SK-N-SH (cell line): ENCODE results near the gene PPP1R18. TPM values are rescaled to one million over a fixed set of nuclear protein-coding genes. Genes with fewer than 3 reads are reported as not detected.
"Not testable (repeated sequence)": the region's sequence is repeated elsewhere in the genome, so short reads cannot be mapped to it uniquely, and the experiment has no call there.

Experiments used
- CTCF ChIA-PET: fragments of 300-600, 350-600 bp; formaldehyde crosslinking; extraction: SDS; loops from one replicate; lab custom pipeline; 2021; lab: Yijun Ruan, JAX
- POLR2A ChIA-PET: fragments of 350-600 bp; sonication (Branson Sonifier 250); formaldehyde crosslinking; extraction: SDS; loops from one replicate; lab custom pipeline; 2020; ENCODE audit warnings: antibody characterized with exemption, inconsistent platforms; lab: Yijun Ruan, JAX
- DNase-seq: peaks from one replicate; pipeline ENCODE4 v3.0.0; 2012
- H2AFZ ChIP-seq: fragments of 200-600 bp; sonication (generic); 2 replicates; pipeline ENCODE4 v1.8.1; 2016; ENCODE audit warnings: antibody characterized with exemption, mild to moderate bottlenecking, low read depth
- H3F3A ChIP-seq: fragments of 200-600 bp; sonication (generic); replicated peaks from 2 replicates; pipeline ENCODE3; 2016; ENCODE audit warnings: antibody characterized with exemption, mild to moderate bottlenecking; ENCODE audit not compliant: insufficient read depth
- H3K27ac ChIP-seq, 2 experiments: fragments of 200-500 bp in 1 of 2; fragments of 200-600 bp in 1 of 2; sonication (Bioruptor generic) in 1 of 2; sonication (generic), shearing (Covaris generic) in 1 of 2; 2 replicates each; pipeline versions ENCODE4 v1.5.1 to v1.6.1; 2014 to 2016; ENCODE audit warnings: low read depth in 2 of 2, inconsistent platforms in 1 of 2, low read length in 1 of 2, mild to moderate bottlenecking in 1 of 2, mixed read lengths in 1 of 2
- H3K27me3 ChIP-seq: fragments of 200-600 bp; sonication (generic), shearing (Covaris generic); 2 replicates; pipeline ENCODE4 v1.6.1; 2016; ENCODE audit warnings: mixed run types; ENCODE audit not compliant: insufficient read depth
- H3K36me3 ChIP-seq, 2 experiments: fragments of 200-500 bp in 1 of 2; fragments of 200-600 bp in 1 of 2; sonication (Bioruptor generic) in 1 of 2; sonication (generic) in 1 of 2; replicated peaks in 1 of 2; 2 replicates each; pipeline versions ENCODE3 to v1.5.1; 2014 to 2016; ENCODE audit warnings: low read length in 1 of 2, mild to moderate bottlenecking in 1 of 2; ENCODE audit not compliant: insufficient read depth in 2 of 2, control insufficient read depth in 1 of 2
- H3K4me1 ChIP-seq, 2 experiments: fragments of 200-500 bp in 1 of 2; fragments of 200-600 bp in 1 of 2; sonication (Bioruptor generic) in 1 of 2; sonication (generic), shearing (Covaris generic) in 1 of 2; 2 replicates each; pipeline versions ENCODE4 v1.5.1 to v1.6.1; 2014 to 2016; ENCODE audit warnings: low read depth in 1 of 2, low read length in 1 of 2, mixed run types in 1 of 2; ENCODE audit not compliant: insufficient read depth in 2 of 2, control insufficient read depth in 1 of 2
- H3K4me2 ChIP-seq: fragments of 200-600 bp; sonication (generic), shearing (Covaris generic); 2 replicates; pipeline ENCODE4 v1.6.1; 2017; ENCODE audit warnings: mixed run types
- H3K4me3 ChIP-seq, 2 experiments: fragments of 200-500 bp in 1 of 2; fragments of 200-600 bp in 1 of 2; sonication (Bioruptor generic) in 1 of 2; sonication (generic), shearing (Covaris generic) in 1 of 2; 2 replicates each; pipeline versions ENCODE4 v1.5.1 to v1.8.1; 2014 to 2016; ENCODE audit warnings: low read depth in 2 of 2, inconsistent platforms in 1 of 2, low read length in 1 of 2, mild to moderate bottlenecking in 1 of 2, mixed read lengths in 1 of 2, moderate library complexity in 1 of 2
- H3K79me2 ChIP-seq: fragments of 200-600 bp; sonication (generic); 2 replicates; pipeline ENCODE4 v1.8.1; 2017; ENCODE audit warnings: mild to moderate bottlenecking; ENCODE audit not compliant: insufficient read depth
- H3K9ac ChIP-seq: fragments of 200-600 bp; sonication (generic); 2 replicates; pipeline ENCODE4 v1.6.1; 2017; ENCODE audit warnings: mixed run types
- H3K9me2 ChIP-seq: fragments of 200-600 bp; sonication (generic); 2 replicates; pipeline ENCODE4 v1.6.1; 2017; ENCODE audit warnings: mixed run types
- H3K9me3 ChIP-seq: fragments of 200-600 bp; sonication (generic); 2 replicates; pipeline ENCODE4 v1.6.1; 2017; ENCODE audit warnings: mixed run types, mild to moderate bottlenecking, moderate library complexity
- H4K20me1 ChIP-seq: fragments of 200-600 bp; sonication (generic); 2 replicates; pipeline ENCODE4 v1.6.1; 2017; ENCODE audit warnings: mild to moderate bottlenecking, mixed run types; ENCODE audit not compliant: insufficient read depth
- ELF1 ChIP-seq: IDR thresholded peaks from 2 replicates; pipeline ENCODE4 v1.4.0; 2012
- FOXM1 ChIP-seq: IDR thresholded peaks from 2 replicates; pipeline ENCODE4 v1.4.0; 2012; ENCODE audit warnings: low read depth, mild to moderate bottlenecking
- JUND ChIP-seq: IDR thresholded peaks from 2 replicates; pipeline ENCODE4 v1.4.0; 2012
- POLR2AphosphoS5 ChIP-seq: IDR thresholded peaks from 2 replicates; pipeline ENCODE4 v1.6.1; 2012; ENCODE audit warnings: low read depth, low read length
- RAD21 ChIP-seq: IDR thresholded peaks from 2 replicates; pipeline ENCODE4 v1.6.1; 2012; ENCODE audit warnings: mild to moderate bottlenecking, low read length
- RCOR1 ChIP-seq: fragments of 150-350 bp; IDR thresholded peaks from 2 replicates; pipeline ENCODE4 v1.6.1; 2017; ENCODE audit warnings: antibody characterized with exemption, low read length
- RFX5 ChIP-seq: IDR thresholded peaks from 2 replicates; pipeline ENCODE4 v1.6.1; 2012; ENCODE audit warnings: mild to moderate bottlenecking, improper control_type of control experiment, low read length
- TCF12 ChIP-seq: IDR thresholded peaks from 2 replicates; pipeline ENCODE4 v1.4.0; 2012
- ZBTB33 ChIP-seq: IDR thresholded peaks from 2 replicates; pipeline ENCODE4 v1.4.0; 2012; ENCODE audit warnings: low read depth, borderline replicate concordance
- WGBS: methylation state at CpG from one replicate; pipeline ENCODE4 v1.1.6; 2017; ENCODE audit warnings: low lambda C conversion rate; 5-methylcytosine and 5-hydroxymethylcytosine counted together
- polyA plus RNA-seq, 3 experiments: library from polyadenylated mRNA; depleted of rRNA; stranded (reverse); fragments of >200 nt; gene quantifications; 2 replicates each; pipeline ENCODE4 v1.2.3, GENCODE V29; 2012

Gene PPP1R18
- polyA plus RNA-seq, 1 of the 3 experiments (the other 2 are of a cell fraction) = 73.2 TPM

GRCh38 chr6:30719356-30719755 is 32.9 kb upstream of the PPP1R18 start:
- Histone ChIP-seq H3K9me3 (no peaks in the 10 kb centered on the region; the same call in 1 of the 2 replicates), H3K9me2 (no peaks in the 10 kb centered on the region), H3K27ac (peak overlapping the region; percentile 81 to 93), H3K4me3 (peak overlapping the region; percentile 89 to 93), H3K4me2 (peak overlapping the region; percentile 80), H3K79me2 (peaks cover 81% of the 10 kb centered on the region), H3K4me1 (peaks cover 35% of the 10 kb centered on the region in 2 experiments), H2AFZ (peak overlapping the region; percentile 12; the same call in 1 of the 2 replicates), H4K20me1 (peaks cover 30% of the 10 kb centered on the region), H3K9ac (peak overlapping the region; percentile 100), H3K27me3 (no peaks in the 10 kb centered on the region), H3F3A (peaks cover 49% of the 10 kb centered on the region), H3K36me3 (peaks cover 15 to 25% of the 10 kb centered on the region in 2 experiments)
- ChIA-PET CTCF (interaction anchor here (0.6 to 42.4 kb wide), 4 partner anchors 12 to 140 kb away, joined by 3 to 838 read pairs (median 4); partner anchors contain the start of genes DHX16, NRM and PPP1R18), POLR2A (interaction anchor here (1.2 kb wide), 1 partner anchor 32 kb away, joined by 4 read pairs; no protein-coding TSS in a partner anchor)
- no peak for DNase-seq
- TF ChIP-seq ELF1 (no peak), JUND (no peak), TCF12 (no peak), ZBTB33 (no peak), RAD21 (no peak), RCOR1 (no peak), FOXM1 (no peak), RFX5 (no peak)
- WGBS = 34% methylated on average over 8 of the region's 8 CpGs

- peaks cover 22 to 23% of the 10 kb centered on the region in 2 experiments for H3K4me1 ChIP-seq
- peaks cover 13 to 22% of the 10 kb centered on the region in 2 experiments for H3K36me3 ChIP-seq
- H3K27ac ChIP-seq = peak overlapping the region; percentile 92 to 93
- peaks cover 68% of the 10 kb centered on the region for H3K79me2 ChIP-seq
- H3F3A ChIP-seq = peaks cover 37% of the 10 kb centered on the region
- H2AFZ ChIP-seq, H3K27me3 ChIP-seq, H3K9me2 ChIP-seq, DNase-seq, H3K9me3 ChIP-seq: not testable (repeated sequence)
- POLR2A ChIA-PET = interaction anchor here (0.9 to 1.2 kb wide), 5 partner anchors 15 to 105 kb away, joined by 3 to 8 read pairs (median 5); partner anchors contain the start of gene DHX16
- 0 out of 2 replicates have a peak, but pooled peaks have one; percentile 1 for TF ChIP-seq POLR2AphosphoS5
- H3K4me3 ChIP-seq = peak overlapping the region; percentile 35 to 45; a peak in 2 of 4 replicates
- H3K9ac ChIP-seq = peak overlapping the region; percentile 69
- H4K20me1 ChIP-seq = peaks cover 17% of the 10 kb centered on the region
- CTCF ChIA-PET = interaction anchor here (42.4 kb wide), 1 partner anchor 33 kb away, joined by 838 read pairs; the partner anchor contains the start of genes DHX16, NRM and PPP1R18
- 83% methylated on average over 37 of the region's 37 CpGs for WGBS
- peak overlapping the region; percentile 60 for H3K4me2 ChIP-seq
Observed at GRCh38 chr6:30717845-30718720, 31.6 kb upstream of the PPP1R18 start.
